ENCODE results near the gene WASL. TPM values are rescaled to one million over a fixed set of nuclear protein-coding genes. Genes with fewer than 3 reads are reported as not detected.

Gene WASL
- polyA plus RNA-seq, 1 donor from 2014 or later = 22.5 TPM

DNA sequence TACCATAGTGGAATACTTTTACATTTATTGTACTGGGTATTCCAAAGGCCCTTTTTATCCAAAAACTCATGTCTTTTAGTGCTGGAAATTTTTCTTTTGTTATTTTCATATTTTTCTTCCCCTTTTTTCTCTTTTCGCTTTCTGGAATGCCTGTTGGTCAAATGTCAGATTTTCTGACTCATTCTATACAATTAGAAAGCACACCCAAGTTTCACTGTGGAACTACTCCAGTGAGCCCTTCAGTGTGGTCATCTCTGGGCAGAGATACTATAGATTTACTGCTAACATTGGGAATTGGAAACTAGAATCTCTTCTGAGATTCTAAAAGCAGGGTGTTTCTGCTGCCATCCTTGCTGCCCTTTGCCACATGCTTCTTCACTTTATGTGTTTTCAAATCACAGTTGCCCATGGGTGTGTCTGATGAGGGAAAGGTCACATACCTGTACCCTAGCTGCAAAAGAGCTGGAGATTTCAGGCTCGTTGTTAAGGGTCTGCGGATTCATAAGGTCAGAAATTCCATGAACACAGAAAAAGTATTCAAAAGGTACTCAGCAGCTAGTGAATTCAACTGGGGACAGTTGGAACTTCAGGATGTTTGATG lies 5.6 kb upstream of the WASL start:
- no peak overlapping the region for H3K27ac ChIP-seq (ENCODE audit: low read length)
- H3K9me3 ChIP-seq (ENCODE audit: low read length) = no peaks in the 10 kb centered on the region
- H3K27me3 ChIP-seq (ENCODE audit: insufficient read depth, low read depth, low read length) = no peaks in the 10 kb centered on the region
- H3K79me2 ChIP-seq (replicated peaks; ENCODE audit: insufficient read depth, low read length) = peaks cover 18% of the 10 kb centered on the region
- peaks cover 3% of the 10 kb centered on the region for H3F3A ChIP-seq (ENCODE audit: insufficient read depth, low read length, poor library complexity, severe bottlenecking)
- H3K36me3 ChIP-seq (ENCODE audit: insufficient read depth, low read length) = no peaks in the 10 kb centered on the region
- H3K4me3 ChIP-seq (ENCODE audit: low read length) = no peak overlapping the region
- no peaks in the 10 kb centered on the region for H3K9me2 ChIP-seq (ENCODE audit: insufficient read depth, low read length)
- TF ChIP-seq, protein P1, sequence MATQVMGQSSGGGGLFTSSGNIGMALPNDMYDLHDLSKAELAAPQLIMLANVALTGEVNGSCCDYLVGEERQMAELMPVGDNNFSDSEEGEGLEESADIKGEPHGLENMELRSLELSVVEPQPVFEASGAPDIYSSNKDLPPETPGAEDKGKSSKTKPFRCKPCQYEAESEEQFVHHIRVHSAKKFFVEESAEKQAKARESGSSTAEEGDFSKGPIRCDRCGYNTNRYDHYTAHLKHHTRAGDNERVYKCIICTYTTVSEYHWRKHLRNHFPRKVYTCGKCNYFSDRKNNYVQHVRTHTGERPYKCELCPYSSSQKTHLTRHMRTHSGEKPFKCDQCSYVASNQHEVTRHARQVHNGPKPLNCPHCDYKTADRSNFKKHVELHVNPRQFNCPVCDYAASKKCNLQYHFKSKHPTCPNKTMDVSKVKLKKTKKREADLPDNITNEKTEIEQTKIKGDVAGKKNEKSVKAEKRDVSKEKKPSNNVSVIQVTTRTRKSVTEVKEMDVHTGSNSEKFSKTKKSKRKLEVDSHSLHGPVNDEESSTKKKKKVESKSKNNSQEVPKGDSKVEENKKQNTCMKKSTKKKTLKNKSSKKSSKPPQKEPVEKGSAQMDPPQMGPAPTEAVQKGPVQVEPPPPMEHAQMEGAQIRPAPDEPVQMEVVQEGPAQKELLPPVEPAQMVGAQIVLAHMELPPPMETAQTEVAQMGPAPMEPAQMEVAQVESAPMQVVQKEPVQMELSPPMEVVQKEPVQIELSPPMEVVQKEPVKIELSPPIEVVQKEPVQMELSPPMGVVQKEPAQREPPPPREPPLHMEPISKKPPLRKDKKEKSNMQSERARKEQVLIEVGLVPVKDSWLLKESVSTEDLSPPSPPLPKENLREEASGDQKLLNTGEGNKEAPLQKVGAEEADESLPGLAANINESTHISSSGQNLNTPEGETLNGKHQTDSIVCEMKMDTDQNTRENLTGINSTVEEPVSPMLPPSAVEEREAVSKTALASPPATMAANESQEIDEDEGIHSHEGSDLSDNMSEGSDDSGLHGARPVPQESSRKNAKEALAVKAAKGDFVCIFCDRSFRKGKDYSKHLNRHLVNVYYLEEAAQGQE (IDR thresholded peaks at IDR 0.05; ENCODE audit: borderline replicate concordance) = no peak
- no peak for TF ChIP-seq RAD21 (conservative IDR thresholded peaks at IDR 0.05)
- no peak for TF ChIP-seq MXI1 (conservative IDR thresholded peaks at IDR 0.05; ENCODE audit: poor library complexity, severe bottlenecking)
- TF ChIP-seq SMC3 (conservative IDR thresholded peaks at IDR 0.05; ENCODE audit: poor library complexity) = no peak
- TF ChIP-seq EP300 (conservative IDR thresholded peaks at IDR 0.05; ENCODE audit: poor library complexity, severe bottlenecking) = no peak
- no peak for TF ChIP-seq TAF1 (IDR thresholded peaks at IDR 0.05; ENCODE audit: low read depth)
- TF ChIP-seq EZH2 (IDR thresholded peaks at IDR 0.05; ENCODE audit: borderline replicate concordance, insufficient read depth, low read length, poor library complexity, severe bottlenecking) = no peak
- no peak for TF ChIP-seq POLR2AphosphoS5 (IDR thresholded peaks at IDR 0.05)
- TF ChIP-seq, protein P2, sequence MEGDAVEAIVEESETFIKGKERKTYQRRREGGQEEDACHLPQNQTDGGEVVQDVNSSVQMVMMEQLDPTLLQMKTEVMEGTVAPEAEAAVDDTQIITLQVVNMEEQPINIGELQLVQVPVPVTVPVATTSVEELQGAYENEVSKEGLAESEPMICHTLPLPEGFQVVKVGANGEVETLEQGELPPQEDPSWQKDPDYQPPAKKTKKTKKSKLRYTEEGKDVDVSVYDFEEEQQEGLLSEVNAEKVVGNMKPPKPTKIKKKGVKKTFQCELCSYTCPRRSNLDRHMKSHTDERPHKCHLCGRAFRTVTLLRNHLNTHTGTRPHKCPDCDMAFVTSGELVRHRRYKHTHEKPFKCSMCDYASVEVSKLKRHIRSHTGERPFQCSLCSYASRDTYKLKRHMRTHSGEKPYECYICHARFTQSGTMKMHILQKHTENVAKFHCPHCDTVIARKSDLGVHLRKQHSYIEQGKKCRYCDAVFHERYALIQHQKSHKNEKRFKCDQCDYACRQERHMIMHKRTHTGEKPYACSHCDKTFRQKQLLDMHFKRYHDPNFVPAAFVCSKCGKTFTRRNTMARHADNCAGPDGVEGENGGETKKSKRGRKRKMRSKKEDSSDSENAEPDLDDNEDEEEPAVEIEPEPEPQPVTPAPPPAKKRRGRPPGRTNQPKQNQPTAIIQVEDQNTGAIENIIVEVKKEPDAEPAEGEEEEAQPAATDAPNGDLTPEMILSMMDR (IDR thresholded peaks at IDR 0.05; ENCODE audit: poor library complexity, severe bottlenecking) = no peak
- no peak overlapping the region for H3K9ac ChIP-seq (ENCODE audit: low read length)
- no peak overlapping the region for H2AFZ ChIP-seq (ENCODE audit: low read depth, low read length)
- H4K20me1 ChIP-seq (ENCODE audit: insufficient read depth) = no peaks in the 10 kb centered on the region
- H3K4me2 ChIP-seq (ENCODE audit: low read length) = no peak overlapping the region

DNA sequence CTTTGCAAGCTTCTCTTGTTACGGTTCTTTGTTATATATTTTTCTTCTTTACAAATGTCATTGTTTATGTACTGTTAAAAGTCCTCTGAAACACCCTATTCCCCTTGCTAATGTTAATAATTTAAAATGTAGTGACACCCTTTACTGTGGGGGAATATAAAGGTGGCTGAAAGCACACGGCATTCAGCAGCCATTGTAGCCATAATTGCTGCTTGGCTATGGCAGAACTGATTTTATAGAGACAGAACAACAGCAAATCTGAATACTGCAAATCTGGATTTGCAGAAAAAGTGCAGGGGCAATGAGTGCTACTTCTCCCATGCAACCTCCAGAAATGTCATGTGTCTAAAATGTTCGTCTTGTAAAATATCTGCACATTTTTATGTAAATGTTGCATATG lies 3.7 kb upstream of the WASL start:
- Histone ChIP-seq H3K4me3 (ENCODE audit: low read length) (peak overlapping the region; percentile 6), H2AFZ (ENCODE audit: low read depth, low read length) (no peak overlapping the region), H3K4me2 (ENCODE audit: low read length) (peak overlapping the region; percentile 9), H3K9me2 (ENCODE audit: insufficient read depth, low read length) (no peaks in the 10 kb centered on the region), H3K27ac (ENCODE audit: low read length) (no peak overlapping the region), H4K20me1 (ENCODE audit: insufficient read depth) (no peaks in the 10 kb centered on the region), H3K79me2 (replicated peaks; ENCODE audit: insufficient read depth, low read length) (peaks cover 25% of the 10 kb centered on the region), H3K27me3 (ENCODE audit: insufficient read depth, low read depth, low read length) (no peaks in the 10 kb centered on the region), H3K9ac (ENCODE audit: low read length) (peak overlapping the region; percentile 1), H3K36me3 (ENCODE audit: insufficient read depth, low read length) (no peaks in the 10 kb centered on the region), H3K9me3 (ENCODE audit: low read length) (no peaks in the 10 kb centered on the region), H3F3A (ENCODE audit: insufficient read depth, low read length, poor library complexity, severe bottlenecking) (peaks cover 11% of the 10 kb centered on the region)
- TF ChIP-seq RAD21 (conservative IDR thresholded peaks at IDR 0.05) (no peak), EZH2 (IDR thresholded peaks at IDR 0.05; ENCODE audit: borderline replicate concordance, insufficient read depth, low read length, poor library complexity, severe bottlenecking) (no peak), POLR2AphosphoS5 (IDR thresholded peaks at IDR 0.05) (no peak), EP300 (conservative IDR thresholded peaks at IDR 0.05; ENCODE audit: poor library complexity, severe bottlenecking) (no peak), SMC3 (conservative IDR thresholded peaks at IDR 0.05; ENCODE audit: poor library complexity) (no peak), TAF1 (IDR thresholded peaks at IDR 0.05; ENCODE audit: low read depth) (no peak), MXI1 (conservative IDR thresholded peaks at IDR 0.05; ENCODE audit: poor library complexity, severe bottlenecking) (no peak)
- TF ChIP-seq, protein P1 (IDR thresholded peaks at IDR 0.05; ENCODE audit: borderline replicate concordance) = no peak
- TF ChIP-seq, protein P2 (IDR thresholded peaks at IDR 0.05; ENCODE audit: poor library complexity, severe bottlenecking) = no peak

All from neural cell (in vitro differentiated cells).